Activated CD8-positive, alpha-beta memory T cell treated with anti-CD3 and anti-CD28 coated beads, Interleukin-2, amount 50 U/mL, for 24 hours (primary cell): ENCODE measurements around the gene OGFOD1.

Experiments
- DNase-seq: peaks from one replicate; pipeline ENCODE4 v3.0.0-alpha.2; 2020; ENCODE audit errors: extremely low read depth

The OGFOD1 gene

GRCh38 chr16:56426585-56426984 lies 24.8 kb upstream of the OGFOD1 start:
- DNase-seq: no peak

- no peak for DNase-seq
Measured at GRCh38 chr16:56428091-56428490, 23.3 kb upstream of the OGFOD1 start.

- no peak for DNase-seq
Measured at GRCh38 chr16:56436258-56436657, 15.1 kb upstream of the OGFOD1 start.

- no peak for DNase-seq
Measured at GRCh38 chr16:56438038-56438437, 13.3 kb upstream of the OGFOD1 start.

- DNase-seq: no peak
Measured at GRCh38 chr16:56447286-56447685, 4.1 kb upstream of the OGFOD1 start.

GRCh38 chr16:56448005-56448404 lies 3.3 kb upstream of the OGFOD1 start:
- no peak for DNase-seq

GRCh38 chr16:56450275-56450985 lies 924 bp upstream of the OGFOD1 start:
- no peak for DNase-seq

GRCh38 chr16:56451753-56452689 lies 667 bp downstream of the OGFOD1 start:
- DNase-seq: no peak

GRCh38 chr16:56457927-56458470 lies 6.6 kb downstream of the OGFOD1 start:
- DNase-seq: no peak

GRCh38 chr16:56460101-56460500 lies 8.7 kb downstream of the OGFOD1 start:
- DNase-seq: no peak

- DNase-seq: no peak
Measured at GRCh38 chr16:56462064-56462796, 10.9 kb downstream of the OGFOD1 start.

GRCh38 chr16:56463153-56463552 lies 11.8 kb downstream of the OGFOD1 start:
- DNase-seq: no peak

GRCh38 chr16:56466344-56466743 lies 15.0 kb downstream of the OGFOD1 start:
- DNase-seq: no peak

GRCh38 chr16:56468800-56469199 lies 17.4 kb downstream of the OGFOD1 start:
- no peak for DNase-seq

- no peak for DNase-seq
Measured at GRCh38 chr16:56469748-56470147, 18.4 kb downstream of the OGFOD1 start.

GRCh38 chr16:56470232-56470631 lies 18.9 kb downstream of the OGFOD1 start:
- DNase-seq: no peak

GRCh38 chr16:56470666-56471065 lies 19.3 kb downstream of the OGFOD1 start:
- no peak for DNase-seq

- no peak for DNase-seq
Measured at GRCh38 chr16:56475201-56475600, 23.8 kb downstream of the OGFOD1 start.

GRCh38 chr16:56477096-56477878 lies 25.9 kb downstream of the OGFOD1 start:
- no peak for DNase-seq

- DNase-seq: no peak
Measured at GRCh38 chr16:56478281-56479049, 27.1 kb downstream of the OGFOD1 start.
